H1 (cell line): ENCODE results near the gene BRD4. TPM values are rescaled to one million over a fixed set of nuclear protein-coding genes. Genes with fewer than 3 reads are reported as not detected.

Experiments
- CTCF ChIA-PET: fragments of 300-600 bp; sonication (Branson Sonifier 250); formaldehyde crosslinking; loops from one replicate; lab custom pipeline; 2021; ENCODE audit not compliant: partially characterized antibody; lab: Charles Lee
- POLR2A ChIA-PET: fragments of 300-600 bp; sonication (Branson Sonifier 250); formaldehyde crosslinking; loops from one replicate; lab custom pipeline; 2021; ENCODE audit warnings: inconsistent platforms; ENCODE audit not compliant: partially characterized antibody; lab: Charles Lee
- DNase-seq, 2 experiments: peaks; one replicate each; pipeline versions ENCODE4 v3.0.0 to v3.0.0-alpha.2; 2010 to 2022; ENCODE audit warnings: low spot score in 2 of 2, low read depth in 1 of 2, mixed read lengths in 1 of 2
- FAIRE-seq: peaks from 2 replicates; lab custom pipeline; 2011; peaks lifted over from hg19 to GRCh38; lab: Jason Lieb, UNC
- H2AFZ ChIP-seq: 2 replicates; pipeline ENCODE4 v1.8.1; 2012; ENCODE audit warnings: low read length, inconsistent platforms
- H2AK5ac ChIP-seq: 2 replicates; pipeline ENCODE4 v1.6.1; 2013; ENCODE audit warnings: low read depth, low read length
- H2BK120ac ChIP-seq: replicated peaks from 2 replicates; pipeline ENCODE3; 2013; ENCODE audit warnings: low read depth, low read length, inconsistent platforms
- H2BK12ac ChIP-seq: 2 replicates; pipeline ENCODE4 v1.6.1; 2013; ENCODE audit warnings: low read depth, low read length
- H2BK15ac ChIP-seq: 2 replicates; pipeline ENCODE4 v1.6.1; 2013; ENCODE audit warnings: low read length
- H2BK20ac ChIP-seq: 2 replicates; pipeline ENCODE4 v1.6.1; 2013; ENCODE audit warnings: low read length
- H2BK5ac ChIP-seq: 2 replicates; pipeline ENCODE4 v1.6.1; 2013; ENCODE audit warnings: low read depth, low read length
- H3K14ac ChIP-seq: 2 replicates; pipeline ENCODE4 v1.6.1; 2013; ENCODE audit warnings: inconsistent platforms; ENCODE audit not compliant: insufficient read length
- H3K18ac ChIP-seq: 2 replicates; pipeline ENCODE4 v1.6.1; 2013; ENCODE audit warnings: low read length; ENCODE audit errors: extremely low read depth
- H3K23ac ChIP-seq: 2 replicates; pipeline ENCODE4 v1.6.1; 2013; ENCODE audit warnings: inconsistent platforms; ENCODE audit not compliant: insufficient read length
- H3K23me2 ChIP-seq: 2 replicates; pipeline ENCODE4 v1.6.1; 2013; ENCODE audit warnings: low read depth, low read length
- H3K27ac ChIP-seq: 2 replicates; pipeline ENCODE4 v1.6.1; 2011; ENCODE audit warnings: low read depth, low read length, inconsistent platforms
- H3K27me3 ChIP-seq, 4 experiments: replicated peaks in 1 of 4; 1 replicate in 1 of 4; 2 replicates in 3 of 4; pipeline versions ENCODE4 v1.6.1 to v1.8.1; 2011 to 2013; ENCODE audit warnings: low read length in 3 of 4, mild to moderate bottlenecking in 3 of 4, inconsistent platforms in 2 of 4, mixed read lengths in 2 of 4, moderate library complexity in 1 of 4; ENCODE audit not compliant: control insufficient read depth in 3 of 4, insufficient read depth in 3 of 4; ENCODE audit errors: extremely low read depth in 1 of 4
- H3K36me3 ChIP-seq, 4 experiments: 2 replicates each; pipeline versions ENCODE4 v1.6.1 to v1.8.1; 2011 to 2013; ENCODE audit warnings: mild to moderate bottlenecking in 4 of 4, low read length in 3 of 4, moderate library complexity in 2 of 4, control low read depth in 1 of 4, inconsistent platforms in 1 of 4; ENCODE audit not compliant: insufficient read depth in 4 of 4, control insufficient read depth in 2 of 4
- H3K4ac ChIP-seq: replicated peaks from 2 replicates; pipeline ENCODE3; 2013; ENCODE audit warnings: low read length, low read depth, mixed read lengths, inconsistent platforms; ENCODE audit not compliant: insufficient read length
- H3K4me1 ChIP-seq, 4 experiments: replicated peaks in 1 of 4; 1 replicate in 1 of 4; 2 replicates in 3 of 4; pipeline versions ENCODE4 v1.6.1 to v1.8.1; 2011 to 2013; ENCODE audit warnings: low read length in 3 of 4, inconsistent platforms in 2 of 4, mixed read lengths in 1 of 4; ENCODE audit not compliant: insufficient read depth in 4 of 4, control insufficient read depth in 3 of 4
- H3K4me2 ChIP-seq, 2 experiments: 2 replicates each; pipeline versions ENCODE4 v1.6.1 to v1.8.1; 2011 to 2013; ENCODE audit warnings: low read depth in 2 of 2, low read length in 2 of 2, control low read depth in 1 of 2, inconsistent platforms in 1 of 2, mild to moderate bottlenecking in 1 of 2; ENCODE audit not compliant: insufficient read depth in 1 of 2
- H3K4me3 ChIP-seq, 4 experiments: fragments of 200-600, 300-600 bp in 1 of 4; sonication (generic), shearing (Covaris generic), sonication (Bioruptor Twin) in 1 of 4; 2 replicates each; pipeline versions ENCODE4 v1.5.1 to v1.8.1; 2011 to 2016; ENCODE audit warnings: low read length in 4 of 4, low read depth in 3 of 4, control low read depth in 2 of 4, inconsistent platforms in 2 of 4, mild to moderate bottlenecking in 2 of 4, mixed read lengths in 1 of 4, moderate library complexity in 1 of 4; ENCODE audit not compliant: insufficient read depth in 2 of 4; ENCODE audit errors: extremely low read depth in 1 of 4
- H3K56ac ChIP-seq: replicated peaks from 2 replicates; pipeline ENCODE3; 2013; ENCODE audit warnings: low read depth, mild to moderate bottlenecking, mixed read lengths, low read length, inconsistent platforms; ENCODE audit not compliant: insufficient read length
- H3K79me1 ChIP-seq: 2 replicates; pipeline ENCODE4 v1.6.1; 2013; ENCODE audit warnings: low read depth, low read length, control low read depth
- H3K79me2 ChIP-seq, 2 experiments: 2 replicates each; pipeline versions ENCODE4 v1.6.1 to v1.8.1; 2012 to 2013; ENCODE audit warnings: low read length in 2 of 2, mild to moderate bottlenecking in 2 of 2, inconsistent platforms in 1 of 2; ENCODE audit not compliant: insufficient read depth in 2 of 2, control insufficient read depth in 1 of 2
- H3K9ac ChIP-seq, 4 experiments: replicated peaks in 1 of 4; 1 replicate in 1 of 4; 2 replicates in 3 of 4; pipeline versions ENCODE4 v1.6.1 to v1.8.1; 2011 to 2013; ENCODE audit warnings: low read depth in 3 of 4, low read length in 3 of 4, control low read depth in 2 of 4, mild to moderate bottlenecking in 2 of 4, moderate library complexity in 2 of 4, inconsistent platforms in 1 of 4; ENCODE audit errors: extremely low read depth in 1 of 4
- H3K9me3 ChIP-seq, 2 experiments: 2 replicates each; pipeline versions ENCODE4 v1.6.1 to v1.8.1; 2012 to 2013; ENCODE audit warnings: mild to moderate bottlenecking in 2 of 2, moderate library complexity in 2 of 2, control low read depth in 1 of 2, inconsistent platforms in 1 of 2, low read depth in 1 of 2, low read length in 1 of 2, mixed read lengths in 1 of 2; ENCODE audit not compliant: insufficient read depth in 2 of 2
- H4K20me1 ChIP-seq, 2 experiments: replicated peaks in 1 of 2; 2 replicates each; pipeline versions ENCODE3 to v1.8.1; 2011 to 2013; ENCODE audit warnings: inconsistent platforms in 2 of 2, low read length in 2 of 2, mild to moderate bottlenecking in 1 of 2; ENCODE audit not compliant: insufficient read depth in 2 of 2, control insufficient read depth in 1 of 2
- H4K5ac ChIP-seq: 2 replicates; pipeline ENCODE4 v1.6.1; 2013; ENCODE audit warnings: low read length, low read depth, mixed read lengths, inconsistent platforms; ENCODE audit not compliant: insufficient read length
- H4K8ac ChIP-seq: 2 replicates; pipeline ENCODE4 v1.8.0; 2013; ENCODE audit warnings: mild to moderate bottlenecking, moderate library complexity, low read length, inconsistent platforms; ENCODE audit not compliant: insufficient read depth; ENCODE audit errors: extremely low read depth
- H4K91ac ChIP-seq: replicated peaks from 2 replicates; pipeline ENCODE3; 2013; ENCODE audit warnings: low read length, mixed read lengths, inconsistent platforms; ENCODE audit not compliant: insufficient read length
- ASH2L ChIP-seq: fragments of 200-600, 300-600 bp; sonication (generic); IDR thresholded peaks from one replicate; pipeline ENCODE4 v1.7.1; 2017; ENCODE audit warnings: low read length
- BRCA1 ChIP-seq: IDR thresholded peaks from 2 replicates; pipeline ENCODE4 v1.6.1; 2012; ENCODE audit warnings: low read depth, low read length, improper control_type of control experiment
- CEBPB ChIP-seq: IDR thresholded peaks from 2 replicates; pipeline ENCODE4 v1.6.1; 2012; ENCODE audit warnings: low read depth, low read length
- EZH2 ChIP-seq: fragments of 200-600 bp; sonication (generic); IDR thresholded peaks from 2 replicates; pipeline ENCODE4 v1.7.1; 2012; ENCODE audit warnings: low read depth, mild to moderate bottlenecking, moderate library complexity, low read length, inconsistent platforms; ENCODE audit not compliant: severe bottlenecking
- HDAC2 ChIP-seq, 2 experiments: fragments of 300-600 bp in 1 of 2; sonication (generic) in 1 of 2; IDR thresholded peaks; 2 replicates each; pipeline ENCODE4 v1.6.1; 2011 to 2012; ENCODE audit warnings: low read depth in 2 of 2, low read length in 2 of 2, mild to moderate bottlenecking in 2 of 2, moderate library complexity in 2 of 2, borderline replicate concordance in 1 of 2, inconsistent platforms in 1 of 2
- JUN ChIP-seq: IDR thresholded peaks from 2 replicates; pipeline ENCODE4 v1.6.1; 2011; ENCODE audit warnings: low read depth, mild to moderate bottlenecking, improper control_type of control experiment, low read length
- KDM5A ChIP-seq: fragments of 200-600 bp; IDR thresholded peaks from 2 replicates; pipeline ENCODE4 v1.7.1; 2012; ENCODE audit warnings: mild to moderate bottlenecking, low read length, inconsistent platforms, mixed read lengths
- POLR2A ChIP-seq, 2 experiments: IDR thresholded peaks; 1 replicate in 1 of 2; 2 replicates in 1 of 2; pipeline ENCODE4 v1.6.1; 2011; ENCODE audit warnings: low read depth in 2 of 2, low read length in 2 of 2, mild to moderate bottlenecking in 2 of 2; ENCODE audit errors: control extremely low read depth in 1 of 2
- SIRT6 ChIP-seq: IDR thresholded peaks from one replicate; pipeline ENCODE4 v1.7.1; 2012; ENCODE audit warnings: low read length, inconsistent platforms
- ZNF274 ChIP-seq: IDR thresholded peaks from 2 replicates; pipeline ENCODE4 v1.7.0; 2012; ENCODE audit warnings: low read length, borderline replicate concordance; ENCODE audit errors: extremely low read depth
- WGBS, 2 experiments: shearing (Covaris generic) in 1 of 2; methylation state at CpG; one replicate each; pipeline versions ENCODE4 v1.1.6 to v1.1.7; 2013 to 2015; ENCODE audit warnings: low lambda C conversion rate in 2 of 2, mixed read lengths in 2 of 2, inconsistent platforms in 1 of 2, low coverage in 1 of 2, missing lambda C conversion rate in 1 of 2; ENCODE audit not compliant: insufficient replicate concordance in 2 of 2, insufficient coverage in 1 of 2, insufficient read length in 1 of 2; ENCODE audit errors: extremely low coverage in 1 of 2, missing lambda C conversion rate in 1 of 2; 5-methylcytosine and 5-hydroxymethylcytosine counted together
- polyA plus RNA-seq, 7 experiments: library from polyadenylated mRNA; depleted of rRNA in 3 of 7; stranded (reverse) in 5 of 7; unstranded in 2 of 7; fragments of >200 nt in 5 of 7; fragments of 200-250 nt in 2 of 7; gene quantifications; 1 replicate in 5 of 7; 2 replicates in 1 of 7; 4 replicates in 1 of 7; pipeline versions ENCODE4 v1.2.1 to v1.2.3, GENCODE V29; 2011 to 2013; ENCODE audit warnings: missing spikeins in 2 of 7, mixed read lengths in 2 of 7
- total RNA-seq: library from RNA; stranded (reverse); fragmentation: NEBNext Ultra II Directional; extraction: Animal tissue kit (Norgen Biotek cat#: 25700); gene quantifications from 2 replicates; pipeline ENCODE4 v1.2.1, GENCODE V29; 2021
- TF ChIP-seq, protein P1 (sequence below): IDR thresholded peaks from 2 replicates; pipeline ENCODE4 v1.6.1; 2012; ENCODE audit warnings: inconsistent platforms
- TF ChIP-seq, protein P2 (sequence below): IDR thresholded peaks from 2 replicates; pipeline ENCODE4 v1.6.1; 2012; ENCODE audit warnings: low read length, inconsistent platforms

The BRD4 gene
- total and polyA plus RNA-seq, 2 of the 8 experiments (the other 6 are each of a cell fraction or from before 2014, with no cell fraction given) = 14.1 to 146 TPM

DNA sequence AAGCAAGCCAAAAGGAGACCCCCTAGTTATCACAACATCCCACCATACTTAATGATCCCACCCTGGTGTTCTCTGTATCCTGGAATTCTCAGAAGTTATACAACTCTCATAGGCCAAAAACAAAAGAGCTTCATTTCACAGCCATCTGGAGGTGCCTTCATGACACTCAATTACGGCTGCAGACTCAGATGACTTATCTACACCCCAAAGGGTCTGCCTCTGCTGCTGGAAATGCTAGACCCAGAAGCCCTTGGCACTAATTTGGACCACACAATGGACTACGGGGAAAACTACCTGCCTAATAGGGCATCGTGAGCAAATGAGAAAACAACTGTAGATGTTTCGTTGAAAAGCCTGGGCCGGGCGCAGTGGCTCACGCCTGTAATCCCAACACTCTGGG, 40.2 kb downstream of the BRD4 start:
- Histone ChIP-seq H3K27ac (no peak overlapping the region), H3K14ac (no peak overlapping the region), H4K5ac (no peak overlapping the region), H2BK12ac (no peak overlapping the region), H3K79me1 (peaks cover 38% of the 10 kb centered on the region), H3K4ac (no peak overlapping the region), H3K4me3 (no peak overlapping the region), H2BK120ac (no peak overlapping the region), H2AFZ (no peak overlapping the region), H3K4me2 (0 out of 4 replicates have a peak overlapping the region, but pooled peaks of 1 of the 2 experiments have one; percentile 11), H3K9ac (no peak overlapping the region), H4K20me1 (peaks cover 67 to 70% of the 10 kb centered on the region in 2 experiments), H3K56ac (no peak overlapping the region), H2BK15ac (no peak overlapping the region), H3K23me2 (no peaks in the 10 kb centered on the region), H3K36me3 (peaks cover 0 to 6% (median 4%) of the 10 kb centered on the region in 4 experiments; a peak in 3 of 8 replicates), H4K91ac (no peak overlapping the region), H2AK5ac (no peak overlapping the region), H3K23ac (no peak overlapping the region), H3K9me3 (no peaks in the 10 kb centered on the region), H3K27me3 (no peaks in the 10 kb centered on the region), H3K4me1 (peaks cover 7 to 29% (median 18%) of the 10 kb centered on the region in 4 experiments; a peak in 6 of 7 replicates), H2BK20ac (no peak overlapping the region), H3K18ac (no peak overlapping the region), H4K8ac (no peak overlapping the region), H2BK5ac (no peak overlapping the region), H3K79me2 (peaks cover 78 to 99% of the 10 kb centered on the region in 2 experiments)
- TF ChIP-seq POLR2A (IDR thresholded peaks at IDR 0.05; ENCODE audit: control extremely low read depth in 1 of 2, low read depth in 2 of 2, low read length in 2 of 2) (no peak), KDM5A (no peak), CEBPB (no peak), SIRT6 (no peak), HDAC2 (IDR thresholded peaks at IDR 0.05; ENCODE audit: borderline replicate concordance in 1 of 2, low read depth in 2 of 2, low read length in 2 of 2) (no peak), JUN (no peak), EZH2 (no peak), ASH2L (no peak), BRCA1 (no peak), ZNF274 (no peak)
- TF ChIP-seq, protein P1, sequence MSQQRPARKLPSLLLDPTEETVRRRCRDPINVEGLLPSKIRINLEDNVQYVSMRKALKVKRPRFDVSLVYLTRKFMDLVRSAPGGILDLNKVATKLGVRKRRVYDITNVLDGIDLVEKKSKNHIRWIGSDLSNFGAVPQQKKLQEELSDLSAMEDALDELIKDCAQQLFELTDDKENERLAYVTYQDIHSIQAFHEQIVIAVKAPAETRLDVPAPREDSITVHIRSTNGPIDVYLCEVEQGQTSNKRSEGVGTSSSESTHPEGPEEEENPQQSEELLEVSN = no peak
- TF ChIP-seq, protein P2, sequence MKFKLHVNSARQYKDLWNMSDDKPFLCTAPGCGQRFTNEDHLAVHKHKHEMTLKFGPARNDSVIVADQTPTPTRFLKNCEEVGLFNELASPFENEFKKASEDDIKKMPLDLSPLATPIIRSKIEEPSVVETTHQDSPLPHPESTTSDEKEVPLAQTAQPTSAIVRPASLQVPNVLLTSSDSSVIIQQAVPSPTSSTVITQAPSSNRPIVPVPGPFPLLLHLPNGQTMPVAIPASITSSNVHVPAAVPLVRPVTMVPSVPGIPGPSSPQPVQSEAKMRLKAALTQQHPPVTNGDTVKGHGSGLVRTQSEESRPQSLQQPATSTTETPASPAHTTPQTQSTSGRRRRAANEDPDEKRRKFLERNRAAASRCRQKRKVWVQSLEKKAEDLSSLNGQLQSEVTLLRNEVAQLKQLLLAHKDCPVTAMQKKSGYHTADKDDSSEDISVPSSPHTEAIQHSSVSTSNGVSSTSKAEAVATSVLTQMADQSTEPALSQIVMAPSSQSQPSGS = no peak
- 84% methylated on average over 7 of the region's 7 CpGs; no CpG with 5 or more reads in 1 of the 2 experiments for WGBS, 2 experiments
- no peak for FAIRE-seq
- DNase-seq = no peak
- POLR2A ChIA-PET = interaction anchor here (0.6 kb wide), 1 partner anchor 45 kb away, joined by 3 read pairs; no protein-coding TSS in a partner anchor
- CTCF ChIA-PET = interaction anchor here (0.9 to 1.4 kb wide), 3 partner anchors 9 to 121 kb away, joined by 3 to 5 read pairs (median 3); no protein-coding TSS in a partner anchor
